DMS 273 (cell line): ENCODE measurements around the gene EFNB2.

Source experiments
- DNase-seq: peaks from one replicate; lab custom pipeline; 2025; ENCODE audit not compliant: unreplicated experiment; lab: John Stamatoyannopoulos, UW

The EFNB2 gene, protein sequence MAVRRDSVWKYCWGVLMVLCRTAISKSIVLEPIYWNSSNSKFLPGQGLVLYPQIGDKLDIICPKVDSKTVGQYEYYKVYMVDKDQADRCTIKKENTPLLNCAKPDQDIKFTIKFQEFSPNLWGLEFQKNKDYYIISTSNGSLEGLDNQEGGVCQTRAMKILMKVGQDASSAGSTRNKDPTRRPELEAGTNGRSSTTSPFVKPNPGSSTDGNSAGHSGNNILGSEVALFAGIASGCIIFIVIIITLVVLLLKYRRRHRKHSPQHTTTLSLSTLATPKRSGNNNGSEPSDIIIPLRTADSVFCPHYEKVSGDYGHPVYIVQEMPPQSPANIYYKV

DNA sequence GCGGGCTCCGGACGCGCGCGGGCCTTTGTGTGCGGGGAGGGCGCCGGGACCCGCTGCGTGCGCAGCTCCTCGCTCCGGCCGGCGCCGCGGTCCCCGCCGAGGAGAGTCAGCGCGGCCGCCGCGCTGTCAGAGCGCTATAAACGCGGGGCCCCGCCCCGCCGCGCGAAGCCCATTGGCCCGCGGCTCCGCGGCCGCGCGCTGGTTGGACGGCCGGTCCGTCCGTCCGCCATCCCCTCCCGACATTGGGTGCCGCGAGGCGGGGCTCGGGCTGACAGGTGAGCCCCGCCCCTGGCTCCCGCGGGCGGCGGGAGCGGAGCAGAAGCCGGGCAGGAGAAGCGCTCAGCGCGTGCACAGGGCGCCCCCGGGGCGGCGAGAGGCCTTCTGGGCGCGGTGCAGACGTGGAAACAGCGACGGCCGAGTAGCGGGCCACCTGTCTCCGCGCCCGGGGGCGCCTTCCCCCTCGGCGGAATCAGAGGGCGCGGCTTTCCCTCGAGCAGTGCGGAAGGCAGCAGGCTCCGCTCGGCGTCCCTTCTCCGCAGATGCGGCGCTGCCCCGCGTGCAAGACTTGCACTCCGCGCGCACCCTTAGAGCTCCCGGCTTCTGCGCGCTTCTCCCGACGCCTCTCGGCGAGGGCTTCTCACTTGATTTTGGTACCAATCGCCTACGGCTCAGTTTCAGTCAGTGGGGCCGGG is at the start of gene EFNB2:
Gene EFNB2, minus strand, starts transcription at position 111 of the 692 bp plus-strand sequence. CDS start 698 bp downstream, outside the sequence.
- DNase-seq: peak; percentile 97

DNA sequence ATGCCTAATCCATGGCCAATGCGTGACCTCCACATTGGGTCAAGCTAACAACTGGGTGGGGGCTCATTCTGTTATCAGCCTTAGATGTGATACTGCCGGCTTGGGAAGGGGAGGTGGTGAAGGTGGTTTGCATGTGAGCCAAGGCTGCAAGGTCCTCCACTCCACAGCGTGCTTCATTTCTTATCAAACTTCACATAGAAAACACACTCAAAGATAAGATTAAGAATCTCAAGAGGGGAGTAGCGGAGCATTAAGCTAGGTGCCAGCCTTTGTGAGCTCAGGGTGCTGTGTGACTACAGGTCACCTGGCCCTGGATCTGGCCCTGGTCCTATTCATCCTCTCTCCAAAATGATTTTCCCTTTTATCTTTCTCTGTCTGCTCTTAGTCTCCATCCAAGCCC is 45.8 kb upstream of the EFNB2 start:
- no peak for DNase-seq

DNA sequence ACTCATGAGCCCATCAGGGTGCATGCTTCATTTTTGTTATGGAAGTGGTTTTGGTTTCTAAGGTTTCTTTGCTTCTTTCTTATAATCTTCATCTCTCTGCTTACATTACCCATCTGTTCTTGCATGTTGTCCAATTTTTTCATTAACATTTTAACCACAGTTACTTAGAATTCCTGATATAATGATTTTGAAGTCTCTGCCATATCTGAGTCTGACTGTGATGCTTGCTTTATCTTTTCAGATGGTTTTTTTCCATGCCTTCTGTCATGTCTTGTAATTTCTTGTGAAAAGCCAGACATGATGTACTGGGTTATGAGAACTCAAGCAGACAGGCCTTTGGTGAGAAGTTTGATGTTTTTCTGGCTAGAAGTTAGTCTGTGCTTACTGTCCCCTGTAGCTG is 40.4 kb upstream of the EFNB2 start:
- DNase-seq: no peak

DNA sequence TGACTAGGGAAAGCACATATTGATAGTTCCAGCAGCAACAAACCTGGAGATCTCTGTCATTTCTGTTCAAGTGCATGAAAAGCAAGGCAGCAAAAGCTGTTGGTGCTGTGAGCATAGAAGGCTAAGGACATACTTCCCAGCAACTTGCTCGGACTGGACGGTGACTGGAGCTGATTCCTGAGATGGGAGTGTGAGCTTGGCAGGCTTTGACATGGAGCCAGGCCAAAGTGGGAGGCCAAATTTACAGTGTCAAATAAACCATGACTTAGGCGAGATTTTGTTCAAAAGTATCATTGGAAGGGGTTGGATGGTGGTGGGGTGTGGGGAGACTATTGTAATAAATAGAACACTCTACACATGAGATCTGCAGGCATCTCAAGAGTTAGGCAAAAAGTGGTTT is 38.4 kb upstream of the EFNB2 start:
- no peak for DNase-seq

DNA sequence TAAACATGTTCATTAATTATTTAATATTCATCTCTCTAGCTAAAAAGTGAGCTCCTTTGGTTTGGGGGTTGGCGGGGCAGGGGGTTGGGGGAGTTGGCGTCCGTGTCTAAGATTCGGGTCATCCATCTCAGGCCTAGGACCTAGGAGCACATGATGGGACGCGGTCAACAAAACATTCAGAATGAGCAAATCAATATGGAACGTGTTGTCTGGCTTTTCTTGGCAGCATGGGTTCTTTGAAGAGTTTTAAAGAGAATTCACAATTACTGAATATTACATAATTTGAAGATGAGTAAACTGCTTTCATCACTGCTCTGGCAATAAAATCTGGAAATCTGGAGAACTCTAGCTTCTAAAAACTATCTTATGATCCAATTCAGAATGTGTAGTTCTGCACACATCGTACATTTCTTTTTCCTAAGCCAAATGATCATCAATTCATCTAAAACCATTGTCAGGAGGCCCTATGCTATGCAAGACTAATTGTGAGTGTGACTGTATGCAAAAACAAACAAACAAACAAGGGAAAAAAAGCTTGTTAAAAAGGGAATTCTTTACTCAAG is 37.9 kb upstream of the EFNB2 start:
- DNase-seq: no peak

DNA sequence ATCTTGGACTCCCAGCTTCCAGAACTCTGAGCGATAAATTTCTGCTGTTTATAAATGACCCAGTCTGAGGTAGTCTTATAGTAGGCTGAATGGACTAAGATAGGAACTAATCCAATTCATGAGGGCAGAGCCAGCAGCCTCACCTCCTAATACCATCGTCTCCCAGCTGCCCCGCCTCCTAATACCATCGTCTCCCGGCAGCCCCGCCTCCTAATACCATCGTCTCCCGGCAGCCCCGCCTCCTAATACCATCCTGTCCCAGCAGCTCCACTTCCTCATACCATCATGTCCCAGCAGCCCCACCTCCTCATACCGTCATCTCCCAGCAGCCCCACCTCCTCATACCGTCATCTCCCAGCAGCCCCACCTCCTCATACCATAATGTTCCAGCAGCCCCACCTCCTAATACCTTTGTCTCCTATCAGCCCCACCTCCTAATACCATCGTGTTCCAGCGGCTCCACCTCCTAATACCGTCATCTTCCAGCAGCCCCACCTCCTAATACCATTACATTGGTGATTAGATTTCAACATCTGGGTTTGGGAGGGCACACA is 34.9 kb upstream of the EFNB2 start:
- no peak for DNase-seq

DNA sequence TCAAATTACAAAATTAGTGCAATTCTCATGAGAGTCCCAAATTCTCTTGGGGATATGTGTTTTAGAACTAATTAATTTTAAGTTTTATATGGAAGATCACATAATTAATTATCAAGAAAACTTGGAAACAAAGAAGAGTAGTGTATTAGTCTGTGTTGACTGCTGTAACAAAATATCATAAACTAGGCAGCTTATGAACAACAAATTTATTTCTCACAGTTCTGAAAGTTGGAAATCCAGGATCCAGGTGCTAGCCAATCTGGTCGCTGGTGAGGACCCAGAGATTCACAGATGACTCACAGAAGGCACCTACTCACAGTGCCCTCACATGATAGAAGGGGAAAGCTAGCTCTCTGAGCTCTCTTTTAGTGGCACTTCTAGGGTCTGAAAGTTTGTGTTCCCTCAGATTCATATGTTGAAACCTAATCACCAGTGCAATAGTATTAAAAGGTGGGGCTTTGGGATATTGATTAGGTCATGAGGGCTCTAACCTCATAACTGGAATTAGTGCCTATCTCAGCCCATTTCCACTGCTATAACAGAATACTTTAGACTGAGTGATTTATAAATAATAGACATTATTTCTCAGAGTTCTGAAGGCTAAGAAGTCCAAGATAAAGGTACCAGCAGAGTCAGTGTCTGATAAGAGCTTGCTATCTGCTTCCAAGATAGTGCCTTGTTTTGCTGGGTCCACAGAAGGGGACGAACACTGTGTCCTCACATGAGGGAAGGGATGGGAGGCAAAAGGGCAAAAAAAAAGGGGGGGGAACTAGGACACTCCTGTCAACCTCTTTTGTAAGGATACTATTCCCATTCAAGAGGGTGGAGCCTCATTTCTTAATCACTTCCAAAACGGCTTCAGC is 34.0 kb upstream of the EFNB2 start:
- no peak for DNase-seq

DNA sequence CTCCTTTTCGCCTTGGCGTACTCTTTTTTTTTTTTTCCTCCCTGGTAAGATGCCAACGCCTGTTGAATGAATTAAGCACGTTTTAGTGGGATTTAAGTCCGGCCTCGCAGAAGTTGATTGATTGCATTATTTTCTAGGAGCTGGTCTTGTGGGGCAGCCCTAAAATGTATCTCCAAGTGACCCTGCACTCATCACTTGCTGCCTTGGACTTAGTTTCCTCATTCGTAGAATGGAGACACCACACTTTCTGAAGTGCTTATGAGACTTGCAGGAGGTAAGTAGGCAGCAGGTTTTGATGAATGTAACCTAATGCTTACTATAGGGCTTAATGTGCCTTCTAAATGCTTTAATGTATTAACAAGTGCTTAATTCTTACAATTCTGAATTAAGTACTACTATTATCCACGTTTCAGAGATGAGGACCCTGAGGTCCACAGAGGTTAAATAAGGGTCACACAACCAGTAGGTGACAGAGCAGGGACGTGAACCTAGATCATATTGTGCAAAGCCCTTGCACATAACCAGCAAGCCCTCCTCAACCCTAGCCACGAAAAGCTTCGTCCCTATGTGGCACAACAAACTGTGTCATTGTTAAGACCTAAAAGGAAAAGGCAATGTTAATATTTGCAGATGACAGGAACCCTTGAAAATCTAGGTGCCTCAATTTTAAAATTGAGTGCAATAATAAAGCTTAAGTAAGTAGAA is 33.0 kb upstream of the EFNB2 start:
- no peak for DNase-seq

DNA sequence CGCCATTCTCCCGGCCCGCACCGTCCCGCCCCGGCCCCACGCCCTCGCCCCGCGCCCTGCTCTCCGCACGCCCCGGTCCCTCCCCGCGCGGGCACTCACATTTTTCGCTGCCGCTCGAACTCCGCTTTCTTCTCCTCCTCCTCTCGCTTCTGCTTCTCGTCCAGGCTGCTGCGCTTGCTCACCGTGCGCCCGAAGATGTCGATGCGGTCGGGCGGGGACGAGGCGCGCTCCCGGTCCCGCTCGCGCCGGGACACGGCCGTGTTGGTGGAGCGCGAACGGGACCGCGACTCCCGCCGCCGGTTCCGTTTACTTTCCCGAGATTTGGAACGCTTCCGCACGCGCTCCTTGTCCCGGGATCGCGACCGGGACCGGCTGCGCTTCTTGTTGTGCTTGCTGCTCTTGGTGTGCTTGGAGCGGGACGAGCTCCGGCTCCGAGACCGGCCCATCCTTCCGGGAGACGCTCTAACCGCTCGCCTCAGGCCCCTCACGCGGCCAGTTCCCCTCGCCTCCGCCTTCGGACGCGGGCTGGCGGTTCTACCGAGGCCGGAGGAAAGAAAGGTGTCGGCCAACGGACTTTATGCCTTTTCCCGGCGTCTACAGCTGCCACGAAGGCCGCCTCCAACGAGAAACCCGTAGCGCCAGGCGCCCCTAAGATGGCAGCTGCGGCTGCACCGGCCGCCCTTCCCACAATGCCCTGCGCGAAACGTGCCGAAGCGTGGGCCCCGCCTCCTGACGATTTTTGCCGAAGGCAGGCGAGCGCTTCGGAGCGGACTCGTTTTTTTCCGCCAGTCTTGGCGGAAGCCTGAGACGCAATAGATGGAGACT is 32.2 kb upstream of the EFNB2 start, which contains the start of gene ARGLU1:
Gene ARGLU1, minus strand, starts transcription at position 664 of the 825 bp plus-strand sequence. Its CDS starts 218 bp downstream, at position 446.
- DNase-seq: peak; percentile 94

DNA sequence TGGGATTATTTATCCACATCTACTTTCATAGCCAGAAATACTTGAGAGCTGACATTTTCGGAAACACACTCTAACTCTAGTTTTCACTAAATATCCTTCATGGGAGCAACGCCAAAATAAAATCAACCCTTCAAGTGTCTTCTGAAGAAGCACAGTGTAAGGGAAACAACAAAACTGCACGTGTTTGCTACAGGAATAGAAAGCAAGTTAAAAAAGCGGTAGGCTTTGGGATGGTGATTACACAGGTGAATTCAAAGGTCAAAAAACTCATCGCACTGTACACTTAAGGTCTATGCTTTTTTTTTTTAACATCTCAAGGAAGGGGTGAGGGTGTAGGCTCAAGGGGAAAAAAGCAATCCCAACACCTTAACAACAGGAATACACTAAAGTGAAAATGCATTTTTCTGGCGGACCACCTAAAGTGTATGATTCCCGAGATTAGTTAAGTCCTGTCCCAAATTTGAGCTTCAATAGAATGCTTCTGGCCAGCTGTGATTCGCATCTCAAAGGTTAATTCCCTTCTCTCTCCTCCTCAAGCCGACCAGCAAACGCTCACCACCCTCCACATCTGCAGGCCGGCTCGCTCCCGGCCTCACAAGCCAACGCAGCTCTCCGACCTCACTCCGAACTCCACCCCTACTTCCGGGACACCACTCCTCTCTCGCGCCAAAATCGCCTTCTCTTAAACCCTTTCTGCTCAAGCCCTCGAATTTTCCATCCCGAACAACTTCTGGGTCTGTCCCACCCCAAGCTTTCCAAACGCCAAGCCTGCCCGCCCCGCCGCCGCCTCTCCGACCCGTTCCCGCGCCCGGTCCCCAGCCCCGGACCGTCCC is 31.4 kb upstream of the EFNB2 start:
- DNase-seq: peak; percentile 73

DNA sequence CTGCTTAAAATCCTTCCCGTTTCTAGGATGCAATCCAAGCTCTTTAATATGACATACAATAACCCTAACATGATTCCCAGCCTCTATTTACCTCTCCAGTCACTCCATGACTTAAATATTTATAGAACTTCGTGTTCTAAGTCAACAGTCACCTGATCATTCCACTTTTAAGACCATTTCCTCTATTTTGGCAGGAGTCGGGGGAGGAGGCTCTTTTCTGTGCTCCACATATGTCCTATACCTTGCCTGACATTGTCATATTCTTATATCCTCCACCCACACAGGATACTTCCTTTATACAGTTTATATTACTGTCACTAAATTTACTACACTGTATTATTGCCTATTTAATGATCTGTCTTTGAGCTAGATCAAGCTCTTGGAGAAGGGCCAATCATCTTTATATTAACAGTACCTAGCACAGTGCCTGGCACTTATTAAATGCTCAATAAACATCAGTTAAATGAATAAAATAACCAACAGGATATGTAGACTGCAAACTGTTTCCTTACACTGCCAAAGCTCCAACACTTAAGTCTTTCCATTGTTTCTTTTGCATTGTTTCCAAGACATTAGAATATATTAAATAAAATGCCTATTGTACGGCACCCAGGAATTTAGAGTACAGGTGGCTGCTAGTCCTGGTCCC is 29.8 kb upstream of the EFNB2 start:
- no peak for DNase-seq

DNA sequence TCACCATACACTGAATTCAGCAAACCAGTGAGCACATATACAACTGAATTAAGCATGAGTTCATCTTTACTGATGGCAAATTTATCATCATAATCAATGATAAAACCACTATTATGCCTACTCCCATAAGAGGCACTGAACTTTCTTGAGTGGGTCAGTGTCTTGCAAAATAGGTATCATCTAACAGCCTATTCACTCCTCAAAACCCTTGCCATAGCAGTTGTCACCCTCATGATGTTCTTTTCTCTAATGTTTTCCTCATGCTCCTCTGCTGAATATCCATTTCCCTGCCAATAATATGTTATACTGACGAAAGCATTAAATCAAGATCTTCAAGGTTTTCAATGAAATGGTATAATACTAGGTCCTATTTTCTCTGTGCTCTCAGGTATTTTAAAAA is 26.8 kb upstream of the EFNB2 start:
- no peak for DNase-seq

DNA sequence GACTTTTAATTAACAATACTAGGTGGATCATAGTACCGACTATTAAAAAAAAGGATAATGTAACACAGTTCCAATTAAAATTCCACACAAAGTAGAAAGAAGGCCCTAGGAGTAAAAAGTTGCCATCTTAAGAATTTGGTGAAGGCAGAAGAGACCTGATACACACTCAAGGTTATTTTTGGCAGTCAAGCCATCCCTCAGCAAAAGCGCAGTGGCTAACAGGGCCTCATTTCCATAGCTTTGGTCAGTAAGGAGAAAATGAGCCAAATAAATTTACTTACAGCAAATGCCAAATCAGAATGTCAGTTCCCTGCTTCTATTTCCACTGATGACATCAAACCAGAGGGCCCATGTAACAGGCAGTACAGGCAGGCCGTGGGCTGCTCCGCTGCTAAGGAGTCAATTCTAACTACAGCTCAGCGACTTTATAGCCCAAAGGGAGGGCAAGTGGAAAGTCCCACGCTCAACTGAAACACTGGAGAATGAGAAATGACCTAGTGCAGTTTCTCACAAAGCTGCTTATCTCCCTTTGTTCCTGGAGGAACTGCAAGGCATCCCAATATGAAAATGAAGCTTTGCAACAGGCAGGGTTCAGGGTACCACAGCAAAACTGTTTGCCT is 26.2 kb upstream of the EFNB2 start:
- DNase-seq: no peak

DNA sequence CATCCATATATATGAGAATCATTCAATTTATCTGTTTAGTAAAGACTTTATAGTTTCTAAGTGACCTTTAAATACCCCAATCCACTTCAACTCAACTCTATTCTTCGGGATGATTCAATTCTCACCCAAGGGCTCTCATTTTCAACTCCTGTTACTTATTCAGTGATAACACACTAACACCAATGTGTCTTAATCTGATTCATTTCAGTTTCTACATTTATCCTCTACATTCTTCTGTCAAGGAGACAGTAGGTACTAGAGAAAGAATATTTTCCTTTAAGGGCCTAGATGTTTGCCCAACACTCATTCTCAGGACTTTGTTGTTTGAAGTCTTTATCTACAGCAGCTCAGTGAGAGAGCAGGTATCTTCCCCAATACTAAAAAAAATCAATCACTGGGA is 25.4 kb upstream of the EFNB2 start:
- DNase-seq: no peak

DNA sequence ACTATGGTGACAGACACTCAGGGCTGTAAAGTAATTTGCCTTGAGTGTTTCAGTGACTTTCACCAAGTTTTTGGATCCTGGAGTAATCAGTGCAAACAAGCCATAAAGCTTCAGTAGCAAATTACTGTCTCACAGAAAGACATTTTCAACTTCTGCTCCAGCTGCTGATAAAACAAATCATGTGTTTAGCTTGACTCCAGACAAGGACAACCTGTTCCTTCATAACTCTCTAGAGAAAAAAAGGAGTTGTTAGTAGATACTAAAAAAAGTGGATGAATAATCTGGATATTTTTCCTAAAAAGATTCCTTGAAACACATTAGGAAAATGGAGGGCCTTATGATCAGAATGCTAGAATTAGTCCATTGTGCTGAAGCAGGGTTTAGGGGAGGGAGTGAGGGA is 23.1 kb upstream of the EFNB2 start:
- DNase-seq: no peak

DNA sequence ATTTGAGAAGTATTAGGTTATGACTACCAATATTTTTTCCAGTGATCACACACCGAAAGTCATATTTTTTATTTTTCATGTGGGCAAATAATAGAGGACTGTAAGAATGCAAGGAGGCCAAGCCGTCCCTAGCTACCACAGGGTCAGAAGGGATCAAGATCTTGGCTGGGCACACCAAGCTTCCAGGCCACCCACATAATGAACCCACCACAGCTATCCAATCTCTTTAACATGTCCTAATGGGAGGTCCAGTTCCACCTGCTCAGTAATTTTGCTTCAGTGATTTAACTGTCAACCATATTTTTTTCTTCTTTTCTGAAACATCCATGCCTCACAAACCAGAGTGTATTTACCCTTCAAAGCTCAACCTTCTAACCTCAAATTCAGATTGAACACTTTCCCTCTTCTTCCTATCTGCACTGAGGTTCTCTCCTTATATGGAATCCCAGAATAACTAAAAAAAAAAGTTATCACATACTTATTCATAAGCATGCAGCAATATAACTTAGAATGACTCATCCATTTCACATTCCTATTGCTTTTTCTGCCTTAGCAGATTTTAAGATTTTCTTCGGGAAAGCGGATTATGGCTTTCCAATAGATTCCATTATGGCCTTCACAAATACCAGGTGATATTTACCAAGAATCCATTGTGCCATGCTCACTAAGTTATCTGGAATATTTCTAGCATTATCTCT is 20.3 kb upstream of the EFNB2 start:
- DNase-seq: no peak

DNA sequence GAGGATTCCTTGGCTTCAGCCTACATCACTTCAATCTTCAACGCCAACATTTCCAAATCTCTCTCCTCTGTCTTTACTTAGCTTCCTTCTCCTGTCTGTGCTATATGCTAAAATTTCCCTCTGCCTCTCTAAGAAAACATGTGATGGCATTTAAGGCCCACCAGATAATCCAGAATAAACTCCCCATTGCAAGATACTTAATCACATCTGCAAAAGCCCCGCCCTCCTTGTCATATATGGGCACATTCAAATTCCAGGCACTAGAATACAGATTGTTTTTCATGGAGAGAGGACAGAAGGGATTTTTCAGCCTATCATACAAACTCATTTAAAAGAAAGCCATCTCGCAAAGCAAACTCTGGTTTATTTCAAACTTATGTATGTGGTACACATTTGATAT is 16.3 kb upstream of the EFNB2 start:
- no peak for DNase-seq
